Type B pancreatic cell (in vitro differentiated cells): ENCODE results near the gene GSTA2. TPM values are rescaled to one million over a fixed set of nuclear protein-coding genes. Genes with fewer than 3 reads are reported as not detected.
A peak's percentile ranks its signal among the peaks of the same experiment; 100 is the strongest.
"Not testable (repeated sequence)": the region's sequence is repeated elsewhere in the genome, so short reads cannot be mapped to it uniquely, and the experiment has no call there.

Experiments
- DNase-seq: peaks from one replicate; pipeline ENCODE4 v3.0.0; 2021; ENCODE audit warnings: mixed read lengths; ENCODE audit not compliant: unreplicated experiment; ENCODE audit errors: extremely low spot score
- H3K27ac Mint-ChIP-seq: 2 replicates; pipeline ENCODE4 v1.8.0; 2021; ENCODE audit warnings: mild to moderate bottlenecking, mixed read lengths
- H3K27me3 Mint-ChIP-seq: 2 replicates; pipeline ENCODE4 v1.8.0; 2021; ENCODE audit warnings: mixed read lengths
- H3K36me3 Mint-ChIP-seq: 2 replicates; pipeline ENCODE4 v1.8.0; 2021; ENCODE audit warnings: mixed read lengths
- H3K4me1 Mint-ChIP-seq: one replicate; pipeline ENCODE4 v1.8.0; 2021; ENCODE audit warnings: mixed read lengths; ENCODE audit not compliant: unreplicated experiment
- H3K4me3 Mint-ChIP-seq: 2 replicates; pipeline ENCODE4 v1.8.0; 2021; ENCODE audit warnings: mild to moderate bottlenecking, mixed read lengths
- H3K9me3 Mint-ChIP-seq: 2 replicates; pipeline ENCODE4 v1.8.0; 2021; ENCODE audit warnings: mixed read lengths
- CTCF ChIP-seq: fragments of 200-600 bp; sonication (generic); conservative IDR thresholded peaks from 2 replicates; pipeline ENCODE4 v1.5.0; 2021; ENCODE audit warnings: antibody characterized with exemption, mild to moderate bottlenecking
- total RNA-seq: library from RNA; stranded (reverse); gene quantifications from 2 replicates; pipeline ENCODE4 v1.2.1, GENCODE V29; 2021; ENCODE audit warnings: low replicate concordance

GSTA2 gene
- total RNA-seq, 1 donor from 2014 or later = 20.7 TPM

- DNase-seq = no peak
- Mint-ChIP-seq H3K36me3 (no peaks in the 10 kb centered on the region), H3K27ac (peak overlapping the region; percentile 9), H3K27me3 (no peaks in the 10 kb centered on the region), H3K9me3 (peaks cover 6% of the 10 kb centered on the region), H3K4me3 (no peak overlapping the region), H3K4me1 (no peaks in the 10 kb centered on the region)
- no peak for TF ChIP-seq CTCF
These were observed 27.6 kb upstream of the GSTA2 start for GRCh38 chr6:52790861-52791260.

DNA sequence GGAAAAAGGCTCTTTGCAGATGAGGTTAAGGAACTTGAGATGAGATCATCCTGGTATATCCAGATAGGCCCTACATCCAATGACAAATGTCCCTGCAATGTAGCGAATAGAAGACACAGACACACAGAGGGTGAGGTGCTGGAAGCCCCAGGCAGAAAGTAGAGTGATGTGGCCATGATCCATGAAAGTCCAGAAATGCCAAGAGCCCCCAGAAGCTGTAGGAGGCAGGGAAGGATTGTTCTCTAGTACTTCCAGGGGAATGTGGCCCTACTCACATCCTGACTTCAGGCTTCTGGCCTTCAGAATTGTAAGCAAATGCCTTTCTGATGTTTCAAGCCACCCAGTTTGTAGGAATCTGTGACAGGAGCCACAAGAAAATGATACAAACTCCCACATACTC is 26.4 kb upstream of the GSTA2 start:
- H3K4me3 Mint-ChIP-seq, H3K27me3 Mint-ChIP-seq, H3K36me3 Mint-ChIP-seq, H3K27ac Mint-ChIP-seq, H3K9me3 Mint-ChIP-seq, H3K4me1 Mint-ChIP-seq, DNase-seq: not testable (repeated sequence)

DNA sequence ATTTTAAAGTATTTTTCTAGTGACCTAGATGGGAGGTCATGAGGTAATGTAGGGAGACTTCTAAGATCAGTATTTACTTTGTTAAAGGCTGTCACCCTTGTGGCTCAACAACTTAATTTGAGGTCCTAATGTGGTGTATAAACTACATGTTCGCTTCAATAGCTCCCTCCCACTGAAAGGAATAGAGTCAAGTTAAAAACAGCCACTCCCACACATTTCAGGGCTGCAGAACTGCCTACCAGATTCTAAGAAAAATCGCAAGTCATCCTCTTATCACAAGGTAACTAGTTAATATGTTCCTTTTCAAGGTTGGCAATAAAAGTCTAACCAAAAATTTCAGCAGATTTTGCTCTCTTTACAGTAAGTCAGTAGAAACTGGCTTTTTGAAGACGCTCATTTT is 25.2 kb upstream of the GSTA2 start:
- no peak overlapping the region for H3K4me3 Mint-ChIP-seq
- H3K27me3 Mint-ChIP-seq = no peaks in the 10 kb centered on the region
- H3K9me3 Mint-ChIP-seq = peaks cover 6% of the 10 kb centered on the region
- no peak for DNase-seq
- TF ChIP-seq CTCF = no peak
- H3K36me3 Mint-ChIP-seq = no peaks in the 10 kb centered on the region
- H3K27ac Mint-ChIP-seq = peak overlapping the region; percentile 51
- no peaks in the 10 kb centered on the region for H3K4me1 Mint-ChIP-seq

DNA sequence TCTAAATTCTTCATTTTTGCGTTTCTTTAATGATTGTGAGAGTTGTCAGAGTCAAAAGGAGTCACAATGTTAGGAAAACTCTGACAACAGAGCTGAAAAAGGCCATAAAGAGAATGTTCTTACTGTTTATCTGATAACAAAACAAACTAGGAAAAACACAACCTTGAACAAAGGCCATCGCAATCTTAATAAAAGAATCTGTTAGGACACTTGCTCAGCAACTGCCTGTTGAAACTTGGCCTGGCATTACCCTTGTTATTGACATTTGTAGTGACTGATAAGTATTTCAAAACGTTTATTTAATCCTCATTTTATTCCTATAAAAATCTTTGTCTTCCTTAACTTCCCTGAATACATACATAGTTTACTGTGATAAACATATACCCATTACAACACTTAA is 24.6 kb upstream of the GSTA2 start:
- no peaks in the 10 kb centered on the region for H3K4me1 Mint-ChIP-seq
- no peak for TF ChIP-seq CTCF
- DNase-seq = no peak
- no peak overlapping the region for H3K27ac Mint-ChIP-seq
- peaks cover 6% of the 10 kb centered on the region for H3K9me3 Mint-ChIP-seq
- H3K4me3 Mint-ChIP-seq = no peak overlapping the region
- no peaks in the 10 kb centered on the region for H3K27me3 Mint-ChIP-seq
- no peaks in the 10 kb centered on the region for H3K36me3 Mint-ChIP-seq

DNA sequence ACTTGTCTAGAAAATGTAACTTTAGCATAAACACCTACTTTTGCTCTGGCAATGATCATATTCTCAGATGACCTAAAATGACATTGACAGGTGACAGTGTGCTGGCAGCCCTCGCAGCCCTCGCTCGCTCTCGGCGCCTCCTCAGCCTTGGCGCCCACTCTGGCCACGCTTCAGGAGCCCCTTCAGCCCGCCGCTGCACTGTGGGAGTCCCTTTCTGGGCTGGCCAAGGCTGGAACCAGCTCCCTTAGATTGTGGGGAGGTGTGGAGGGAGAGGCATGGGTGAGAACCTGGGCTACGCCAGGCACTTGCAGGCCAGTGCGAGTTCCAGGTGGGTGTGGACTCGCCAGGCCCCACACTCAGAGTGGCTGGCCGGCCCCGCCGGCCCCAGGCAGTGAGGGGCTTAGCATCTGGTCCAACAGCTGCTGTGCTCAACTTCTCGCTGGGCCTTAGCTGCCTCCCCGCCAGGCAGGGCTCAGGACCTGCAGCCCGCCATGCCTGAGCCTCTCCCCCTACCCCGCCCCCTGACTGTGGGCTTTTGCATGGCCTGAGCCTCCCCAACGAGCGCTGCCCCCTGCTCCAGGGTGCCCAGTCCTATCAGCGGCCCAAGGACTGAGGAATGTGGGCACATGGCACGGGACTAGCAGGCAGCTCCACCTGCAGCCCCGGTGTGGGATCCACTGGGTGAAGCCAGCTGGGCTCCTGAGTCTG is 23.1 kb upstream of the GSTA2 start:
- no peaks in the 10 kb centered on the region for H3K4me1 Mint-ChIP-seq

GRCh38 chr6:52782696-52783274 is 19.5 kb upstream of the GSTA2 start:
- not testable (repeated sequence) for DNase-seq, H3K27me3 Mint-ChIP-seq, H3K4me3 Mint-ChIP-seq, H3K4me1 Mint-ChIP-seq, H3K9me3 Mint-ChIP-seq, H3K36me3 Mint-ChIP-seq
- H3K27ac Mint-ChIP-seq = peak overlapping the region; percentile 25

More for the DNA sequence above, 23.1 kb upstream of the GSTA2 start:
- TF ChIP-seq CTCF = no peak
- Mint-ChIP-seq H3K9me3 (no peaks in the 10 kb centered on the region), H3K36me3 (no peaks in the 10 kb centered on the region), H3K4me3 (no peak overlapping the region), H3K27ac (no peak overlapping the region), H3K27me3 (no peaks in the 10 kb centered on the region)
- no peak for DNase-seq

DNA sequence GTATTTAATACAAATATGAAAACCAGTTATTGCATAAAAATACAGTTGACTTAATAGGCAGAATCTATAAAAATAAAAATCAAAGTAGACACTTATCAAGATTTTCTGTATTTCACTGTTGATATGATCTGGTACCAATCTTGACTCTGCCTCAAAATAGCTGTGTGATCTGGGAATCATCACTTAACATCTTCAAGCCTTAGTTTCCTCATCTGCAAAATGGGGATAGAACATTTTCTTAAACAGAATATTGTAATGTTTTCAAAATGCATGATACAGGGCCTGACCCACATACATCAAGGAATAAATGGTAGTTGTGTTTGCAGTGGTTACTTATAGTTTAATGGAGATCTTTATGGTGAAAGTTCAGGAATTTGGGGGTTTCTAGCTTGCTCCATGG is 18.9 kb upstream of the GSTA2 start:
- H3K27ac Mint-ChIP-seq = peak overlapping the region; percentile 25
- not testable (repeated sequence) for DNase-seq, H3K27me3 Mint-ChIP-seq, H3K9me3 Mint-ChIP-seq, H3K36me3 Mint-ChIP-seq, H3K4me3 Mint-ChIP-seq, H3K4me1 Mint-ChIP-seq
